Loucy (cell line): Measurements from ENCODE around the gene CCKAR.
"Not testable (repeated sequence)": the region's sequence is repeated elsewhere in the genome, so short reads cannot be mapped to it uniquely, and the experiment has no call there.

ENCODE experiments used
- H2AFZ ChIP-seq: fragments of 200-600 bp; sonication (generic); 2 replicates; pipeline ENCODE4 v1.6.0; 2016; ENCODE audit warnings: antibody characterized with exemption, mild to moderate bottlenecking, low read length, moderate library complexity
- H3F3A ChIP-seq: fragments of 200-600 bp; 2 replicates; pipeline ENCODE4 v1.6.0; 2016; ENCODE audit warnings: antibody characterized with exemption, low read depth, mild to moderate bottlenecking
- H3K27me3 ChIP-seq: fragments of 200-600 bp; sonication (generic); 2 replicates; pipeline ENCODE4 v1.6.1; 2014; ENCODE audit warnings: low read length, mild to moderate bottlenecking; ENCODE audit not compliant: insufficient read depth, poor library complexity, severe bottlenecking
- H3K36me3 ChIP-seq: fragments of 200-600 bp; sonication (generic); 2 replicates; pipeline ENCODE4 v1.6.1; 2016; ENCODE audit warnings: low read length; ENCODE audit not compliant: insufficient read depth
- H3K4me1 ChIP-seq: fragments of 200-600 bp; sonication (generic); 2 replicates; pipeline ENCODE4 v1.5.1; 2014; ENCODE audit warnings: low read length, mild to moderate bottlenecking; ENCODE audit not compliant: insufficient read depth, poor library complexity, severe bottlenecking
- H3K4me2 ChIP-seq: fragments of 200-600 bp; sonication (generic); 2 replicates; pipeline ENCODE4 v1.6.0; 2014; ENCODE audit warnings: antibody characterized with exemption, low read length, low read depth, mild to moderate bottlenecking; ENCODE audit not compliant: poor library complexity, severe bottlenecking
- H3K4me3 ChIP-seq: fragments of 200-600 bp; sonication (generic); 2 replicates; pipeline ENCODE4 v1.5.1; 2014; ENCODE audit warnings: low read length, mild to moderate bottlenecking, mixed read lengths; ENCODE audit not compliant: poor library complexity, severe bottlenecking
- H3K79me2 ChIP-seq: fragments of 200-600 bp; sonication (generic); 2 replicates; pipeline ENCODE4 v1.6.1; 2014; ENCODE audit warnings: low read length; ENCODE audit not compliant: insufficient read depth
- H3K9ac ChIP-seq: fragments of 200-600 bp; sonication (generic); 2 replicates; pipeline ENCODE4 v1.6.0; 2014; ENCODE audit warnings: mild to moderate bottlenecking, low read depth, low read length, moderate library complexity; ENCODE audit not compliant: poor library complexity, severe bottlenecking
- H3K9me2 ChIP-seq: fragments of 200-600 bp; sonication (generic); replicated peaks from 2 replicates; pipeline ENCODE4 v1.6.1; 2016; ENCODE audit warnings: low read depth, low read length, mixed read lengths
- H3K9me3 ChIP-seq: fragments of 200-600 bp; sonication (generic); 2 replicates; pipeline ENCODE4 v1.6.1; 2014; ENCODE audit warnings: mild to moderate bottlenecking, antibody characterized with exemption, low read length, low read depth; ENCODE audit not compliant: insufficient read depth
- H4K20me1 ChIP-seq: fragments of 200-600 bp; sonication (generic); 2 replicates; pipeline ENCODE4 v1.6.0; 2014; ENCODE audit warnings: antibody characterized with exemption, low read length, mild to moderate bottlenecking; ENCODE audit not compliant: insufficient read depth, poor library complexity, severe bottlenecking
- CTCF ChIP-seq: fragments of 200-600 bp; sonication (generic); conservative IDR thresholded peaks from 2 replicates; pipeline ENCODE4 v1.5.1; 2014; ENCODE audit warnings: mild to moderate bottlenecking, antibody characterized with exemption, low read length
- EZH2phosphoT487 ChIP-seq: fragments of 200-600 bp; IDR thresholded peaks from 2 replicates; pipeline ENCODE4 v1.6.1; 2018; ENCODE audit warnings: antibody characterized with exemption, mild to moderate bottlenecking, moderate library complexity, borderline replicate concordance

The CCKAR gene

GRCh38 chr4:26503427-26503826 is 13.1 kb upstream of the CCKAR start:
- no peaks in the 10 kb centered on the region for H3K79me2 ChIP-seq
- no peaks in the 10 kb centered on the region; the same call in 1 of the 2 replicates for H3K9me3 ChIP-seq
- H3K4me3 ChIP-seq, result no peak overlapping the region
- TF ChIP-seq EZH2phosphoT487, result no peak
- no peak for TF ChIP-seq CTCF
- no peaks in the 10 kb centered on the region for H3K27me3 ChIP-seq
- no peak overlapping the region for H3K4me2 ChIP-seq
- H3F3A ChIP-seq, result no peaks in the 10 kb centered on the region
- no peaks in the 10 kb centered on the region for H3K4me1 ChIP-seq
- H2AFZ ChIP-seq, result no peak overlapping the region
- H3K9ac ChIP-seq, result no peak overlapping the region
- H4K20me1 ChIP-seq, result no peaks in the 10 kb centered on the region
- H3K9me2 ChIP-seq, result no peaks in the 10 kb centered on the region
- no peaks in the 10 kb centered on the region for H3K36me3 ChIP-seq

DNA sequence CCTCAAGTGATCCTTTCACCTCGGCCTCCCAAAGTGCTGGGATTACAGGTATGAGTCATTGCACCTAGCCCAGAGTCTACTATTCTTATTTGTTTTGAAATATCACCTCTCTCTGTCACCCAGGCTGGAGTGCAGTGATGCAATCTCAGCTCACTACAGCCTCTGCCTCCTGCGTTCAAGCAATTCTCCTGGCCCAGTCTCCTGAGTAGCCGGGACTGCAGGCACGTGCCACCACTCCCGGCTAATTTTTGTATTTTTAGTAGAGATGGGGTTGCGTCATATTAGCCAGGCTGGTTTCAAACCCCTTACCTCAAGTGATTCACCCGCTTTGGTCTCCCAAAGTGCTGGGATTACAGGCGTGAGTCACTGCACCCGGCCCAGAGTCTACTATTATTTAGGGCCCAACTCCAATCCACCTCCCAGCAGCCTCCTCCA is 10.3 kb upstream of the CCKAR start:
- H3F3A ChIP-seq, H3K9me3 ChIP-seq, H3K4me3 ChIP-seq, H3K27me3 ChIP-seq, H3K9me2 ChIP-seq, H2AFZ ChIP-seq, H3K79me2 ChIP-seq, H3K4me2 ChIP-seq, H4K20me1 ChIP-seq, H3K36me3 ChIP-seq, H3K4me1 ChIP-seq, H3K9ac ChIP-seq: not testable (repeated sequence)

- Histone ChIP-seq H3K9me2 (no peaks in the 10 kb centered on the region), H3K27me3 (no peaks in the 10 kb centered on the region), H3K36me3 (no peaks in the 10 kb centered on the region), H4K20me1 (no peaks in the 10 kb centered on the region), H3K4me2 (no peak overlapping the region), H3K9ac (no peak overlapping the region), H3F3A (no peaks in the 10 kb centered on the region), H3K4me1 (no peaks in the 10 kb centered on the region), H3K9me3 (no peaks in the 10 kb centered on the region; the same call in 1 of the 2 replicates), H2AFZ (no peak overlapping the region), H3K4me3 (no peak overlapping the region), H3K79me2 (no peaks in the 10 kb centered on the region)
- no peak for TF ChIP-seq EZH2phosphoT487
- no peak for TF ChIP-seq CTCF
Observed at GRCh38 chr4:26496207-26496783, 6.0 kb upstream of the CCKAR start.

GRCh38 chr4:26493461-26493860 is 3.2 kb upstream of the CCKAR start:
- Histone ChIP-seq H3F3A (no peaks in the 10 kb centered on the region), H2AFZ (no peak overlapping the region), H3K4me3 (no peak overlapping the region), H3K4me1 (no peaks in the 10 kb centered on the region), H3K36me3 (no peaks in the 10 kb centered on the region), H3K9ac (no peak overlapping the region), H3K27me3 (no peaks in the 10 kb centered on the region), H3K4me2 (no peak overlapping the region), H3K9me3 (no peaks in the 10 kb centered on the region; the same call in 1 of the 2 replicates), H3K9me2 (no peaks in the 10 kb centered on the region), H3K79me2 (no peaks in the 10 kb centered on the region), H4K20me1 (no peaks in the 10 kb centered on the region)
- no peak for TF ChIP-seq EZH2phosphoT487
